NCI-H2107 treated with DMSO at 0.1 percent for 48 hours (cell line): ENCODE data around the gene KCNMB3.
"Not testable (repeated sequence)": the region's sequence is repeated elsewhere in the genome, so short reads cannot be mapped to it uniquely, and the experiment has no call there.

Experiments used
- DNase-seq: peaks from one replicate; lab custom pipeline; 2025; ENCODE audit not compliant: unreplicated experiment; lab: John Stamatoyannopoulos, UW

Gene KCNMB3

DNA sequence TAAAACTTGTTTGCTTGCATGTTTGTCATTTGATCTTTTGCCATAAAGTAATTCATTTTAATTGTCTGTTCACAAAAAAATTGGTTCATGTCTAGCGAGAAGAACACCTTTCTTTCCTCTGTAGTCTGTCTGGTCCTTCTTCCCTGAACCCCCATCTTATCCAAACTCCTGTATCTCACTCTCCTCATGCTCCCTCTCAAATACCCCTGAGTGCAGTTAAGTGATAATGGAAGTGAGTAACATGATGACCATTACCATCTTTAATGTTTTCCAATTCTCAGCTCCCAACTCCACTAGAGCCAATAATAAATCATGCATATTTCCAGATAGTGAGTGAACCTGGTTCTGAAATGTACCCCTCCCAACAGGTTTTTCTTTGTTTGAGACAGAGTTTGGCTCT, 14.2 kb upstream of the KCNMB3 start:
- no peak for DNase-seq

- no peak for DNase-seq
Observed at GRCh38 chr3:179264449-179264848, 13.5 kb upstream of the KCNMB3 start.

GRCh38 chr3:179263134-179263533, 12.2 kb upstream of the KCNMB3 start:
- DNase-seq = no peak

DNA sequence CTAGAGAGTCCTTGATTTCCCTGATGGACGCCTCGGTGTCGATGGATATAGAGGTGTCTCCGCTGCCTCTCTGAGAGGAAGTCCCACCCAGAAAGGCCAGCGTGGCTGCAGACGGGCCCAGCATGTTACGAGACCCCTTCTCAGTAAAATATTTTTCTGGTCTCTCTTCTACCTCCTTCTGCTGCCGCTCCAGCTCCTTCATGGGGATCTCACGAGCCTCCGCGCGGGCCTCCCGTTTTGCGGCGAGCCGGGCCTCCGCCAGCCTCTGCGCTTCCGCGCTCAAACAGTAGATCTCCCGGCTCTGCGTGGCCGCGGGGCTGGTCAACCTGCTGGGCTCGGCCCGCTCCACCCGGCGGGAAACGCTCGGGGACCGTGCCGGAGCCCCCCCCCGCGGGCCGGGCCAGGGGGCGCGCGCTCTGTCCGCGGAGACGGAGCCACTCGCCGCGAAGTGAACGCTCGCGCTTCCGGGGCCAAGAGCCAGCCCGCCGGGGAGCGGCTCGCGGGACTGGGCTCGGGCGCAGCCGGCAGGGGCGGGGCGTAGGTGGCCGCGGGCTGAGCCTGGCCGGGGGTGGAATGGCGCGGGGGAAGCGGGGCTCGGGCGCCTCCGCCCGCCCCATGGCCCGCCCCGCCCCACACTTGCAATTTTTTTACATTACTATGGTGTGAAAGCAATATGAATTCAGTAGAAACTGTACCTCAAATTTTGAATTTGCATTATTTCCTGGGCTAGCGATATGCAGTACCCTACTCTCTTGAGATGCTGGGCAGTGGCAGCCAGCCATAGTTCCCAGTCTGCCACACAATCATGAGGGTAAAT, 10.2 kb upstream of the KCNMB3 start:
- peak; percentile 46 for DNase-seq

- DNase-seq = not testable (repeated sequence)
Observed at GRCh38 chr3:179259959-179260756, 9.2 kb upstream of the KCNMB3 start.

- no peak for DNase-seq
Observed at GRCh38 chr3:179258820-179259219, 7.9 kb upstream of the KCNMB3 start.

- DNase-seq = not testable (repeated sequence)
Observed at GRCh38 chr3:179257742-179258141, 6.8 kb upstream of the KCNMB3 start.

- DNase-seq = no peak
Observed at GRCh38 chr3:179256813-179257212, 5.9 kb upstream of the KCNMB3 start.

- no peak for DNase-seq
Observed at GRCh38 chr3:179247289-179248015, 3.5 kb downstream of the KCNMB3 start.

- DNase-seq = no peak
Observed at GRCh38 chr3:179244878-179245277, 6.0 kb downstream of the KCNMB3 start.

DNA sequence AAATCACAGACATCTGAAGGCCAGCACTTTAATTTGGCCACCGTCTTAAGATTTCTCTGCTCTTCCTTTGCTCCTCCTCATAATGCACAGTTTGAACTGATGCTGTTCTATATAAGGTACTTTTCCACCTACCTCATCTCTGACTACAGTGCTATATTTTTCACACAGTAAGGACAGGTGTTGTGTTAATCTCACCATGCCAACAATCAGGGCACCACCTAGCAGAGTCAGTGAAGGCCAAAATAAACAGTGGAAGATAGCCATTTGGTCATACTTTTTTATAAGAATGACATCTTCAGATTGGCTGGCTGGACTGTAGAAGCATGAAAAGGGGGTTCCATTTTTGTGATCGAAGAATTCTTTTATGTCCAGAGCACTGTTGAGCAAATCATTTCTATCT, 8.1 kb downstream of the KCNMB3 start:
- not testable (repeated sequence) for DNase-seq

- not testable (repeated sequence) for DNase-seq
Observed at GRCh38 chr3:179240299-179240698, 10.6 kb downstream of the KCNMB3 start.

DNA sequence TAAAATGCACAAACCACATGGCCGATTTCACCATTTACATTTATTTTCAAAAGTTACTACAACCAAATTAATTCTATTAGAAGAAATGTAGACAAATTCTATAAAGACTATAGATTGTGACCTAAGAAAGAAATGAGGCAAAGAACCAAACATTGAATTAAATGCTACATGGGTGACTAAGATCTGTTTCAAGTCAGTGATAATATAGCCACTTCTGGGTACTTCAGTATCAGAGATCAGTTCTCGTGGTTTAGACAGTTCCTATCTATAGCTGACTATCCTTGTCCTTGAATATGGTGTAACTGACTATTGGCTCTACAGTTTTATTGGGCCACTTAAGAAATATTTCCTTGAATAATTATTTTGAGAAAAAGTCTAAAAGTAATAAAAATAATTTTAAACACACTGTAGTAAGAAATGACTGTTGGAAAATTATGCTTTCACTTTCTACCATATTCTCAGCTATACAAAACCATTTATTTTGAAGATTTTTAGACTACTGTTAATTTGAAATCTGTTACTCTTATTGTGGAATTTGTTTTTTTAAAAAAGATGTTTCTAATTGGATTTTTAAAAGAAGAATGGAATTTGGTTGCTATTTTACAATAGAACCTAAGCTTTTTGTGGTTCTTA, 14.1 kb downstream of the KCNMB3 start:
- peak; percentile 69 for DNase-seq

GRCh38 chr3:179234199-179234598, 16.7 kb downstream of the KCNMB3 start:
- no peak for DNase-seq

DNA sequence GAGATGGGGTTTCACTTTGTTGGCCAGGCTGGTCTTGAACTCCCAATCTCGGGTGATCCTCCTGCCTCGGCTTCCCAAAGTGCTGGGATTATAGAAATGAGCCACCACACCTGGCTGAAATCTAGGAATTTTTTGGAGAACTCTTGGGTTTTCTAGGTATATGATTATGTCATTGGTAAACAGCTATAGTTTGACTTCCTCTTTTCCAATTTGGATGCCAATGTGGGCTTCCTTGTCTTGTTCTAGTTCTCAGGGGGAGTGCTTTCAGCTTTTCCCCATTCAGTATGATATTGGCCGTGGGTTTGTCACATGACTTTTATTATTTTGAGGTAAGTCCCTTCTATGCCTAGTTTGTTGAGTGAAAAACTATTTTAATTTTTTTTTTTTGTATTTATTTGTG, 17.9 kb downstream of the KCNMB3 start:
- DNase-seq = no peak

GRCh38 chr3:179229177-179229576, 21.7 kb downstream of the KCNMB3 start:
- no peak for DNase-seq

DNA sequence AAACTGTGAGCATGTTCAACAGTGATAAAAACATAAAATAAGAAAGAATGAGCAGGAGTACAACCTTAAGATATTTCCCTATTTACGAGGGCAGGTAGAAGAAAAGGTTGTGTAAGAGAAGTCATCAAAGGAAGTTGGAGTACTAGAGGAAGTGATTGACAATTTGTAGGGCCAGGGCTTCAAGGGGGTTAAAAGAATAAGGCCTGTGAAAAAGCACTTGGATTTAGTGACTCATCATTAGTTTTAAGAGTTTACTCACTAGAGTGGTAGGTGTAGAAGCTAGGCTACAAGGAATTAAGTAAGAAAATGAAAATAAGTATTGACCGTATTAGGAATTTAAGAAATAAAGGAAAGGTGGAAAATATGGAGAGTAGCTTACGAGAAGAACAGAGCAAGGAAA, 23.6 kb downstream of the KCNMB3 start:
- DNase-seq = no peak

GRCh38 chr3:179224584-179224983, 26.3 kb downstream of the KCNMB3 start:
- DNase-seq = no peak

DNA sequence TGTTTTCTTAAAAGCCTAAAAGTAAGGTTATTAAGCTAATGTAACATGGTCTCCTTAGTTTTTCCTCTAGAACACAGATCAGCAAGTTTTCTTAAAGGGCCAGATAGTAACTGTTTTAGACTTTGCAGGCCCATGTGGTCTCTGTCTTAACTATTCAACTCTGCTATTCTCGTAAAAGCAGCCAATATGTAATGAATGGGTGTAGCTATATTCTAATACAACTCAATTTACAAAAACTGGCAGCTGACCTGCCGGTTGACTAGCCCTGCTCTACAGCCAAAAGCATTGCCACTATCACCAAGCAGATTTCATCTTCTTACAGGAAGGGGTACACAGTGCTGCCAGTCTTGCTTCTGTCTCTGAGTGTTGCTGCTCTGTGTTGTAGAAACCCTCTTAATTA, 27.4 kb downstream of the KCNMB3 start:
- DNase-seq = no peak

DNA sequence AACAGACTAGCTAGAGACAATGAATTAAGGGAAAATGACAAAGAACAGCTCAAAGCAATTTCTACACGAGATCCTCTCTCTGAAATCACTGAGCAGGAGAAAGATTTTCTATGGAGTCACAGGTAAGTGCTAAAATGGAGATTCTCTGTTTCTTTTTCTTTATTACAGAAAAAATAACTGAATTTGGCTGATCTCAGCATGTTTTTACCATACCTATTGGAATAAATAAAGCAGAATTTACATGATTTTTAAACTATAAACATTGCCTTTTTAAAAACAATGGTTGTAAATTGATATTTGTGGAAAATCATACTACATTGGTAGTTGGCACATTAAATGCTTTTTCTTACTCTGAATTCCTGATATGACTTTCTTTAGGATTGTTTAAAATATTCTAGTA, 32.7 kb downstream of the KCNMB3 start:
- not testable (repeated sequence) for DNase-seq

- not testable (repeated sequence) for DNase-seq
Observed at GRCh38 chr3:179215550-179215949, 35.4 kb downstream of the KCNMB3 start.
